Sigmoid colon (tissue), 4 donors: ENCODE data around the gene TGM3.

ENCODE experiments used
- EP300 ChIP-seq, 4 donors: sonication (generic); formaldehyde crosslinking; IDR thresholded peaks; one replicate each; pipeline ENCODE4 v1.6.1; 2017; ENCODE audit warnings: antibody characterized with exemption in 4 of 4
- POLR2A ChIP-seq, 2 donors: fragments of 450-650 bp; IDR thresholded peaks; one replicate each; pipeline ENCODE4 v1.6.1; 2016; ENCODE audit warnings: antibody characterized with exemption in 2 of 2, mild to moderate bottlenecking in 2 of 2, moderate library complexity in 2 of 2
- TF ChIP-seq, protein P1 (sequence below), 4 experiments: fragments of 450-650 bp in 3 of 4; fragments of 200-600 bp in 1 of 4; IDR thresholded peaks; one replicate each; pipeline ENCODE4 v1.5.1; 2016 to 2019; ENCODE audit warnings: antibody characterized with exemption in 4 of 4, mild to moderate bottlenecking in 3 of 4, moderate library complexity in 2 of 4

DNA sequence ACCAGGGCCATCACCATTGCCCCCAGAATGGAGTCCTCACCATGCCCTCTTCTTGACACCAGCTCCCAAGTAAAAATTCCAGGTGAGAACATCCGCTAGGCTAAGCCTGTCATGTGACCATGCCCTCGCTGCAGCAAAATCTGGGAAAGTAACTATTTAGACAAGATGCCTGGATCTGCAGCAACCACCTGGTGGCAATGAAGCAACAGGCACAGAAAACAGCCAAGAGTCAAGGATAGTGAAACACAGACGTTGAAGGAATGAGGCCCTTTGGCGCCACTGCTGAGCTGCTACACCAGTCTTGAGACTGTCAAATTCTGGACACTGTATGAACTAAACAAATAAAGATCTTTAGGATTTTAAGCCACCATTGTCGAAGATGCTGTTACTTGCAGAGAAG lies 54.8 kb downstream of the TGM3 start:
- TF ChIP-seq, protein P1, sequence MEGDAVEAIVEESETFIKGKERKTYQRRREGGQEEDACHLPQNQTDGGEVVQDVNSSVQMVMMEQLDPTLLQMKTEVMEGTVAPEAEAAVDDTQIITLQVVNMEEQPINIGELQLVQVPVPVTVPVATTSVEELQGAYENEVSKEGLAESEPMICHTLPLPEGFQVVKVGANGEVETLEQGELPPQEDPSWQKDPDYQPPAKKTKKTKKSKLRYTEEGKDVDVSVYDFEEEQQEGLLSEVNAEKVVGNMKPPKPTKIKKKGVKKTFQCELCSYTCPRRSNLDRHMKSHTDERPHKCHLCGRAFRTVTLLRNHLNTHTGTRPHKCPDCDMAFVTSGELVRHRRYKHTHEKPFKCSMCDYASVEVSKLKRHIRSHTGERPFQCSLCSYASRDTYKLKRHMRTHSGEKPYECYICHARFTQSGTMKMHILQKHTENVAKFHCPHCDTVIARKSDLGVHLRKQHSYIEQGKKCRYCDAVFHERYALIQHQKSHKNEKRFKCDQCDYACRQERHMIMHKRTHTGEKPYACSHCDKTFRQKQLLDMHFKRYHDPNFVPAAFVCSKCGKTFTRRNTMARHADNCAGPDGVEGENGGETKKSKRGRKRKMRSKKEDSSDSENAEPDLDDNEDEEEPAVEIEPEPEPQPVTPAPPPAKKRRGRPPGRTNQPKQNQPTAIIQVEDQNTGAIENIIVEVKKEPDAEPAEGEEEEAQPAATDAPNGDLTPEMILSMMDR (IDR thresholded peaks at IDR 0.05) = no peak
- TF ChIP-seq EP300 (IDR thresholded peaks at IDR 0.05) (no peak), POLR2A (IDR thresholded peaks at IDR 0.05) (no peak)
